GM12878 (cell line): Measurements from ENCODE around the gene SLC15A4. TPM values are rescaled to one million over a fixed set of nuclear protein-coding genes. Genes with fewer than 3 reads are reported as not detected.

Experiments
- ATAC-seq: fragments of 200-7000 bp; cut with Tn5 transposase; 3 replicates; pipeline ENCODE4 v1.9.1; 2020; ENCODE audit warnings: mild to moderate bottlenecking, moderate library complexity
- BruUV-seq: library from RNA; stranded (reverse); fragments of 400-500 nt; replicated peaks from 2 replicates; lab custom pipeline; 2021; lab: Mats Ljungman, UMichigan
- CTCF ChIA-PET: fragments of 300-600 bp; sonication (Branson Sonifier 250); formaldehyde crosslinking; extraction: SDS; loops from one replicate; lab custom pipeline; 2021; ENCODE audit warnings: inconsistent platforms; lab: Yijun Ruan, JAX
- POLR2A ChIA-PET: fragments of 350-600 bp; formaldehyde crosslinking; extraction: SDS; loops from one replicate; lab custom pipeline; 2021; ENCODE audit warnings: inconsistent platforms; lab: Charles Lee
- RAD21 ChIA-PET: fragments of 300-600 bp; sonication (Branson Sonifier 250); formaldehyde crosslinking; loops from one replicate; lab custom pipeline; 2023; ENCODE audit warnings: antibody characterized with exemption; ENCODE audit not compliant: unreplicated experiment; lab: Charles Lee
- SMC1A ChIA-PET: fragments of 300-600 bp; sonication (Branson Sonifier 250); formaldehyde crosslinking; loops from one replicate; lab custom pipeline; 2023; ENCODE audit not compliant: unreplicated experiment, uncharacterized antibody; lab: Charles Lee
- DNase-seq: peaks from one replicate; pipeline ENCODE4 v3.0.0-alpha.2; 2011; ENCODE audit warnings: low read depth, low spot score
- FAIRE-seq: peaks from 3 replicates; lab custom pipeline; 2011; peaks lifted over from hg19 to GRCh38; lab: Jason Lieb, UNC
- H2AFZ ChIP-seq: 2 replicates; pipeline ENCODE4 v1.6.0; 2011; ENCODE audit warnings: low read depth, low read length, control low read depth; ENCODE audit not compliant: control insufficient read depth
- H3K27ac ChIP-seq: 2 replicates; pipeline ENCODE4 v1.5.1; 2011; ENCODE audit warnings: control low read depth; ENCODE audit not compliant: control insufficient read depth, insufficient read depth
- H3K27me3 ChIP-seq, 2 experiments: replicated peaks in 1 of 2; 2 replicates each; pipeline versions ENCODE4 v1.6.0 to v1.6.1; 2011; ENCODE audit warnings: low read length in 1 of 2; ENCODE audit not compliant: control insufficient read depth in 2 of 2, insufficient read depth in 2 of 2
- H3K36me3 ChIP-seq, 2 experiments: 2 replicates each; pipeline ENCODE4 v1.5.1; 2011; ENCODE audit warnings: low read length in 1 of 2; ENCODE audit not compliant: control insufficient read depth in 2 of 2, insufficient read depth in 2 of 2
- H3K4me1 ChIP-seq: 2 replicates; pipeline ENCODE4 v1.6.1; 2011; ENCODE audit warnings: mild to moderate bottlenecking, low read length, moderate library complexity, mixed read lengths; ENCODE audit not compliant: control insufficient read depth, insufficient read depth
- H3K4me2 ChIP-seq: 2 replicates; pipeline ENCODE4 v1.6.0; 2011; ENCODE audit warnings: control low read depth; ENCODE audit not compliant: control insufficient read depth, insufficient read depth
- H3K4me3 ChIP-seq: fragments of 200-600 bp; sonication (generic); 2 replicates; pipeline ENCODE4 v1.5.1; 2016
- H3K79me2 ChIP-seq: 2 replicates; pipeline ENCODE4 v1.6.0; 2011; ENCODE audit warnings: low read length; ENCODE audit not compliant: control insufficient read depth, insufficient read depth
- H3K9ac ChIP-seq: 2 replicates; pipeline ENCODE4 v1.8.0; 2011; ENCODE audit warnings: low read length, control low read depth, mixed read lengths; ENCODE audit not compliant: control insufficient read depth, insufficient read depth
- H3K9me3 ChIP-seq: replicated peaks from 3 replicates; pipeline ENCODE4 v1.5.1; 2011; ENCODE audit warnings: mild to moderate bottlenecking, low read length; ENCODE audit not compliant: control insufficient read depth, insufficient read depth
- H4K20me1 ChIP-seq: 2 replicates; pipeline ENCODE4 v1.6.0; 2011; ENCODE audit not compliant: control insufficient read depth, insufficient read depth
- BCL3 ChIP-seq: IDR thresholded peaks from 2 replicates; pipeline ENCODE4 v1.6.1; 2011; ENCODE audit warnings: borderline replicate concordance, low read depth, mild to moderate bottlenecking, moderate library complexity, low read length; ENCODE audit not compliant: insufficient read depth, poor library complexity, severe bottlenecking
- BMI1 ChIP-seq: fragments of 450-650 bp; IDR thresholded peaks from 2 replicates; pipeline ENCODE4 v1.6.1; 2016; ENCODE audit warnings: mild to moderate bottlenecking, moderate library complexity, borderline replicate concordance
- GATAD2B ChIP-seq: fragments of 450-650 bp; conservative IDR thresholded peaks from 2 replicates; pipeline ENCODE4 v1.6.1; 2017; ENCODE audit warnings: low read depth, mild to moderate bottlenecking, moderate library complexity
- IRF3 ChIP-seq: fragments of 450-650 bp; IDR thresholded peaks from 2 replicates; pipeline ENCODE4 v1.6.1; 2014; ENCODE audit warnings: mild to moderate bottlenecking
- IRF4 ChIP-seq: IDR thresholded peaks from 2 replicates; pipeline ENCODE4 v1.6.1; 2011; ENCODE audit warnings: low read depth, low read length
- NR2C2 ChIP-seq: IDR thresholded peaks from 2 replicates; pipeline ENCODE4 v1.6.1; 2011; ENCODE audit warnings: borderline replicate concordance, low read depth; ENCODE audit not compliant: control insufficient read depth, insufficient read length
- SPI1 ChIP-seq: IDR thresholded peaks from 2 replicates; pipeline ENCODE4 v1.6.1; 2011; ENCODE audit warnings: low read depth, mild to moderate bottlenecking, low read length, moderate library complexity, borderline replicate concordance; ENCODE audit not compliant: insufficient read depth
- ZNF592 ChIP-seq: fragments of 450-650 bp; IDR thresholded peaks from 2 replicates; pipeline ENCODE4 v1.6.1; 2017; ENCODE audit warnings: mild to moderate bottlenecking, moderate library complexity
- WGBS: methylation state at CpG from one replicate; pipeline ENCODE4 v1.1.6; 2016; ENCODE audit warnings: low lambda C conversion rate; ENCODE audit not compliant: insufficient replicate concordance, insufficient coverage; ENCODE audit errors: missing lambda C conversion rate; 5-methylcytosine and 5-hydroxymethylcytosine counted together
- in situ Hi-C: fragments of 300-500 bp; cut with MboI; formaldehyde crosslinking; loops from 9 replicates; pipeline ENCODE4 v1.14.3; 2018; ENCODE audit warnings: mixed read lengths
- intact Hi-C: fragments of 100-400 bp; cut with micrococcal nuclease; formaldehyde crosslinking; loops from one replicate; pipeline ENCODE4 v1.14.2; 2022; ENCODE audit not compliant: unreplicated experiment
- polyA plus RNA-seq, 11 experiments: library from polyadenylated mRNA; depleted of rRNA in 4 of 11; unstranded in 6 of 11; stranded (reverse) in 5 of 11; fragments of >200 nt; fragmentation: Nextera tagmentation in 4 of 11; fragmentation: Illumina TruSeq in 1 of 11; extraction: Ambion mirVana in 4 of 11; extraction: Trizol in 1 of 11; gene quantifications; 1 replicate in 1 of 11; 2 replicates in 10 of 11; pipeline versions ENCODE4 v1.2.1 to v1.2.3, GENCODE V29; 2011 to 2016; ENCODE audit warnings: inconsistent platforms in 2 of 11, missing spikeins in 2 of 11, low read depth in 1 of 11
- total RNA-seq, 4 experiments: library from RNA; depleted of rRNA in 3 of 4; stranded (reverse); fragments of >200 nt in 3 of 4; fragmentation: Illumina TruSeq in 1 of 4; extraction: Trizol in 1 of 4; gene quantifications; 2 replicates each; pipeline versions ENCODE4 v1.2.1 to v1.2.3, GENCODE V29; 2013 to 2021

The SLC15A4 gene
- total and polyA plus RNA-seq, 10 of the 15 experiments (the other 5 are each of a cell fraction or from before 2014, with no cell fraction given) = 12.7 to 257 (median 36.6) TPM

GRCh38 chr12:128745772-128746689 lies 77.7 kb downstream of the SLC15A4 start (continued):
- no peak for TF ChIP-seq IRF3
- TF ChIP-seq IRF4 = no peak
- no peak for TF ChIP-seq GATAD2B
- no peak for TF ChIP-seq ZNF592

GRCh38 chr12:128743916-128744315 lies 79.8 kb downstream of the SLC15A4 start:
- Histone ChIP-seq H3K4me3 (no peak overlapping the region), H4K20me1 (no peaks in the 10 kb centered on the region), H3K27ac (no peak overlapping the region), H3K79me2 (no peaks in the 10 kb centered on the region), H3K4me2 (no peak overlapping the region), H3K36me3 (no peaks in the 10 kb centered on the region), H3K9me3 (no peaks in the 10 kb centered on the region; the same call in 2 of the 3 replicates), H2AFZ (no peak overlapping the region), H3K27me3 (0 out of 4 replicates have a peak, but pooled peaks cover 0 to 1% of the 10 kb centered on the region in 2 experiments), H3K9ac (no peak overlapping the region), H3K4me1 (no peaks in the 10 kb centered on the region)
- 24% methylated on average over 7 of the region's 7 CpGs for WGBS
- POLR2A ChIA-PET = no interaction called here
- RAD21 ChIA-PET = no interaction called here
- no peak for ATAC-seq
- no TSS peak for BruUV-seq
- DNase-seq = no peak
- CTCF ChIA-PET = no interaction called here
- no peak for FAIRE-seq
- in situ Hi-C loops (no loop called here), intact Hi-C loops (no loop called here)
- no peak for TF ChIP-seq BCL3
- no peak for TF ChIP-seq NR2C2
- TF ChIP-seq SPI1 = peak; percentile 32; the same call in 1 of the 2 replicates
- peak; percentile 78 for TF ChIP-seq BMI1
- SMC1A ChIA-PET = no interaction called here
